Omental fat pad (tissue), 4 donors: ENCODE results near the gene GPC3. TPM values are rescaled to one million over a fixed set of nuclear protein-coding genes. Genes with fewer than 3 reads are reported as not detected.

Experiments
- ATAC-seq: fragments of 150-250 bp; one replicate; pipeline ENCODE4 v1.9.1; 2016; ENCODE audit warnings: mild to moderate bottlenecking, moderate library complexity; ENCODE audit not compliant: low FRiP score
- DNase-seq: peaks from one replicate; pipeline ENCODE4 v3.0.0-alpha.2; 2019; ENCODE audit warnings: low spot score
- small RNA-seq: library from RNA; depleted of rRNA; stranded (forward); fragments of <200 nt; gene quantifications from one replicate; pipeline ENCODE3, GENCODE V24; 2016
- total RNA-seq, 4 donors: library from RNA; depleted of rRNA; stranded (reverse); fragments of >200 nt; gene quantifications; one replicate each; pipeline ENCODE4 v1.1.0, GENCODE V29; 2016
- TF ChIP-seq, protein P1 (sequence below), 3 donors: fragments of 450-650 bp; IDR thresholded peaks; one replicate each; pipeline ENCODE4 v1.5.1; 2016 to 2017; ENCODE audit warnings: antibody characterized with exemption in 3 of 3, mild to moderate bottlenecking in 3 of 3, moderate library complexity in 2 of 3

Gene GPC3
- total RNA-seq, 4 donors from 2014 or later = 48.9 to 146 (median 77.1) TPM

- TF ChIP-seq, protein P1, sequence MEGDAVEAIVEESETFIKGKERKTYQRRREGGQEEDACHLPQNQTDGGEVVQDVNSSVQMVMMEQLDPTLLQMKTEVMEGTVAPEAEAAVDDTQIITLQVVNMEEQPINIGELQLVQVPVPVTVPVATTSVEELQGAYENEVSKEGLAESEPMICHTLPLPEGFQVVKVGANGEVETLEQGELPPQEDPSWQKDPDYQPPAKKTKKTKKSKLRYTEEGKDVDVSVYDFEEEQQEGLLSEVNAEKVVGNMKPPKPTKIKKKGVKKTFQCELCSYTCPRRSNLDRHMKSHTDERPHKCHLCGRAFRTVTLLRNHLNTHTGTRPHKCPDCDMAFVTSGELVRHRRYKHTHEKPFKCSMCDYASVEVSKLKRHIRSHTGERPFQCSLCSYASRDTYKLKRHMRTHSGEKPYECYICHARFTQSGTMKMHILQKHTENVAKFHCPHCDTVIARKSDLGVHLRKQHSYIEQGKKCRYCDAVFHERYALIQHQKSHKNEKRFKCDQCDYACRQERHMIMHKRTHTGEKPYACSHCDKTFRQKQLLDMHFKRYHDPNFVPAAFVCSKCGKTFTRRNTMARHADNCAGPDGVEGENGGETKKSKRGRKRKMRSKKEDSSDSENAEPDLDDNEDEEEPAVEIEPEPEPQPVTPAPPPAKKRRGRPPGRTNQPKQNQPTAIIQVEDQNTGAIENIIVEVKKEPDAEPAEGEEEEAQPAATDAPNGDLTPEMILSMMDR (IDR thresholded peaks at IDR 0.05) = no peak
Observed at GRCh38 chrX:133493366-133493765, 492.0 kb downstream of the GPC3 start.

DNA sequence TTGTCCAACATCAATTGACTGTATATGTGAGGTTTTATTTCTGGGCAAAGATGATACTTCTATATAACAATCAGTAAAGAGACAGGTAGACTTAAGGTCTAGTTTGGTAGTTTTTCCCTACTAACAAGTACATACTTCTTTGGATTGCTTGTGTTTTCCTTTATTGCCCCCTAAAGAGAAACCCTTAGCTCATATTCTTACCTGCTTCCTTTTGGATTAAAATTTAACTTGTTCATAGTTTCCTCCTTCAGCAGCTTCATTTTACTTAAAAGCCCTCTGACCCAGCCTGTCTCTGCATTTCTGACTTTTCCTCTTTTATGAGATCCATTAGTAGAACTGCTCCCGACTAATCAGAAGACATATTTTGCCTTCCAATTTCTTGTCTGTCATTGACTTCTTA, 494.4 kb downstream of the GPC3 start:
- TF ChIP-seq, protein P1 (IDR thresholded peaks at IDR 0.05) = no peak
- ATAC-seq (no peak), DNase-seq (no peak)

More at GRCh38 chrX:133493366-133493765, 492.0 kb downstream of the GPC3 start:
- no peak for ATAC-seq
- DNase-seq = no peak

Small RNAs within 50 kb of the gene (small RNA-seq; reads per million reads assigned to genes)
- not detected for gene RNU6-203P
